ENCODE results near the gene PDIA3.
A peak's percentile ranks its signal among the peaks of the same experiment; 100 is the strongest.
"Not testable (repeated sequence)": the region's sequence is repeated elsewhere in the genome, so short reads cannot be mapped to it uniquely, and the experiment has no call there.

The PDIA3 gene

DNA sequence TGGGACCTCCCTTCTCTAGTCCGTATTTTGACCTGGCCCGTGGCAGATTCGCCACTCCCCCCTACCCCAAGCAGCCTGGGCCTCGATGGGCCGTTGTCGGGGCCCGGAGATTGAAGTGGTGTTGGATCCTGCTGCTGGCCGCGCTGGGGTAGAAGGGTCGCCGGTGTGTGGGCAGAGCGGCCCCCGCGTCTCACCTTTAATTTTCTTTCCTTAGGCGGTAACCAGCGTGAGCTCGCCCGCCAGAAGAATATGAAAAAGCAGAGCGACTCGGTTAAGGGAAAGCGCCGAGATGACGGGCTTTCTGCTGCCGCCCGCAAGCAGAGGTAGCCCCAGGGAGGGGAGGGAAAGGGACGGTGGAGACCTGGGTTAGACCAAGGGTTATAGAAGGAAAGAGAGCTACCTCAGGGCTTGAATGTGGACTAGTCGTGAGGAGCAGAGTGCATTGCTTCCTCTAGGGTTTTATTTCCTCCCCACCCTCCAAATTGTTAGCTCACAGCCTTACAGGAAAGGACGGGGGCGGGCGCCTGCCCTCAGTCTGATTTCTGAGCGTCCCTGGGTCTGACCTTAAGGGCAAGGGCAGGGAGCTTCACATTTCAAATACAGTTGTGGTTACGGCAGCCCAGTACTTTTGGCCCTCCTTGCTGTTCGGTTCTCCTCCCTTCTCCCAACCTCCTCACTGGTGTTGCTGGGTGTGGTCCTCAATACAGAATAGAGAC, 46.7 kb downstream of the PDIA3 start:
- H3K9me3 ChIP-seq, result no peaks in the 10 kb centered on the region

DNA sequence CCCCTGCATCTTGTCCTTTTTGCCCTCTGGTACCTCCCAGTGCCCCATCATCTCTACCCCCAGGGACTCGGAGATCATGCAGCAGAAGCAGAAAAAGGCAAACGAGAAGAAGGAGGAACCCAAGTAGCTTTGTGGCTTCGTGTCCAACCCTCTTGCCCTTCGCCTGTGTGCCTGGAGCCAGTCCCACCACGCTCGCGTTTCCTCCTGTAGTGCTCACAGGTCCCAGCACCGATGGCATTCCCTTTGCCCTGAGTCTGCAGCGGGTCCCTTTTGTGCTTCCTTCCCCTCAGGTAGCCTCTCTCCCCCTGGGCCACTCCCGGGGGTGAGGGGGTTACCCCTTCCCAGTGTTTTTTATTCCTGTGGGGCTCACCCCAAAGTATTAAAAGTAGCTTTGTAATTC, 47.4 kb downstream of the PDIA3 start:
- in situ Hi-C loops (cut with MboI; ENCODE audit: low sequenced_read_pairs), result no loop called here
- no peak for DNase-seq (ENCODE audit: low spot score in 2 of 2)
- H3K4me1 ChIP-seq, result peaks cover 12% of the 10 kb centered on the region
- H3K36me3 ChIP-seq (replicated peaks), result peaks cover 47% of the 10 kb centered on the region
- peak overlapping the region; percentile 98 for H3K4me3 ChIP-seq
- no peaks in the 10 kb centered on the region for H3K27me3 ChIP-seq (ENCODE audit: low read depth)
- H3K9me3 ChIP-seq, result no peaks in the 10 kb centered on the region

More for the DNA sequence above, 46.7 kb downstream of the PDIA3 start:
- H3K4me3 ChIP-seq, result peak overlapping the region; percentile 98
- H3K4me1 ChIP-seq, result peaks cover 18% of the 10 kb centered on the region
- in situ Hi-C loops (cut with MboI; ENCODE audit: low sequenced_read_pairs), result no loop called here
- H3K27me3 ChIP-seq (ENCODE audit: low read depth), result no peaks in the 10 kb centered on the region
- H3K36me3 ChIP-seq (replicated peaks), result peaks cover 45% of the 10 kb centered on the region
- no peak for DNase-seq (ENCODE audit: low spot score in 2 of 2)

DNA sequence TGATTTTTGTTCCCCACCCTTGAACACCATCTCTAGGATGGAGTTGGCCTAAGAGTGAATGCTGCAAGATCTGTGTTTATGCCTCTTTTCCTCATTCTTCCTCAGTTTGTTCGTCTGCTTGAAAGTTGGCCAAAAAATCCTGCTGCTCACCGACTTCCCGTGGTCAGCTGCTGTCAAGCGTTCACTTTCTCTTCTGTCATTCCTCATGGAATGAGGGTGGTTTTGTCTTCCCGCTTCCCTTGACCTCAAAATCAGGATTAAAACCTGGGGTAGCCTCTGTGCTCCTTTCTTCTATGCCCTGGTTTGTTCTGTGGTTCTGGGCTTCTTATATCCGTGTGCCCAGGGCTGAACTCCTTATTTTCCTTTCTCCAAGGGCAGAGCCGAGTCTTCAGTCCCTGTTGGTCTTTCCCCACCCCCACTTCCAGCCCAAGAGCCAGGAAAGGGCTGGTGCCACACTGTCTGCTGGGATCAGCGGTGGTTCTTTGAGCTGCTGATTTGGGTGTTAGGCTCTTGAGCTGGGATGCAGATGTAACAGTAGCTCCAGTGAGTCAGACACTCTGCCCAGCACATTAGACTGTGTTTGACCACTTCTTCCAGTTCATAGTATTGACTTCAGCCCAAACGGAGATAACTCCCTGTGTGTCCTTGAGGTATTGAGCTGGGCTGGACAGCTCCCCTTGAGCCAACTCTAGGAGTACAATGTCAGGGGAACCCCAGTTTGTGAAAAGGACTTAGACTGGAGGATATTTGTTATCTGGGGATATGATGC, 48.2 kb downstream of the PDIA3 start:
- H3K9me3 ChIP-seq, result no peaks in the 10 kb centered on the region
- peaks cover 10% of the 10 kb centered on the region for H3K4me1 ChIP-seq
- H3K27me3 ChIP-seq (ENCODE audit: low read depth), result no peaks in the 10 kb centered on the region
- in situ Hi-C loops (cut with MboI; ENCODE audit: low sequenced_read_pairs), result no loop called here
- DNase-seq (ENCODE audit: low spot score in 2 of 2), result no peak
- H3K36me3 ChIP-seq (replicated peaks), result peaks cover 55% of the 10 kb centered on the region
- H3K4me3 ChIP-seq, result no peak overlapping the region

DNA sequence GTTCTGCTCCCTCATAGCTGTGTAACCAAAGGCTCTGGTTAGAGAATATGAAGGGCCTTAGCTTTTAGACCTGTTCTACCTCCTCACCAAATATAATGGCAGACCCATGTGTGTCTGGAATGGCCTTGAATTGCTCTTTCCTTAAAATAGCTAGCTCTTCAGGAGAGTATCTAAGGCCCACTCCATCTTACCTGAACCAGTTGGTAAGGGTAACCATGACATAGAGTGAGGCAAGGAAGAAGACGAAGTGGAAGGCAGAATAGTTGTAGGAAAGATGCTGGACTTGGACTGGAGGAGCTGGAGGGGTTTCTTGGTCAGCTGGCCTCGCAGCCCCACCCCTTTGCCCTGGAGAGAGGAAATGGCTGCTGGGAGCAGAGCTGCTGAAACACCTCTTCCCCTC, 49.0 kb downstream of the PDIA3 start:
- no peaks in the 10 kb centered on the region for H3K27me3 ChIP-seq (ENCODE audit: low read depth)
- H3K4me3 ChIP-seq, result no peak overlapping the region
- in situ Hi-C loops (cut with MboI; ENCODE audit: low sequenced_read_pairs), result no loop called here
- no peak for DNase-seq (ENCODE audit: low spot score in 2 of 2)
- peaks cover 15% of the 10 kb centered on the region for H3K4me1 ChIP-seq
- no peaks in the 10 kb centered on the region for H3K9me3 ChIP-seq
- peaks cover 63% of the 10 kb centered on the region for H3K36me3 ChIP-seq (replicated peaks)

DNA sequence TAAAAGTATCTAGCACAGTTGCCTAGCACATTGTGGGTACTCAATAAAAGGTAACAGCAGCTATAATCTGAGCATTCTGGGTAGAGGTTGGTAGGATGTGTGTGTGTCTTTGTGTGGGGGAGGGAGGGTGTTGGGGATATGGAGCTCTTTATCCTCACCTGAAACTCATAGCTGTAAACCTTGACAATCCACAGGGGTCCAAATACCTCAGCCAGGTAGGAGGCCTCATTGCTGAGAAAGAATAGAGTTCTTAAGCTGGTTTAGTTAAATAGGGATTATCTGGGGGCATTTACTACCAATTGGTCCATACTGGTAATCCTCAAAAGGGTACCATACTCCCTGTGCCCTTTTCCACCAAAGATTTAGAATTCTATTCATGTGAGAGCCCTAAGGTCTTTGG, 49.8 kb downstream of the PDIA3 start:
- Histone ChIP-seq H3K4me3 (no peak overlapping the region), H3K4me1 (peaks cover 16% of the 10 kb centered on the region), H3K36me3 (replicated peaks) (peaks cover 66% of the 10 kb centered on the region), H3K9me3 (no peaks in the 10 kb centered on the region), H3K27me3 (ENCODE audit: low read depth) (no peaks in the 10 kb centered on the region)
- no peak for DNase-seq (ENCODE audit: low spot score in 2 of 2)
- in situ Hi-C loops (cut with MboI; ENCODE audit: low sequenced_read_pairs), result no loop called here

DNA sequence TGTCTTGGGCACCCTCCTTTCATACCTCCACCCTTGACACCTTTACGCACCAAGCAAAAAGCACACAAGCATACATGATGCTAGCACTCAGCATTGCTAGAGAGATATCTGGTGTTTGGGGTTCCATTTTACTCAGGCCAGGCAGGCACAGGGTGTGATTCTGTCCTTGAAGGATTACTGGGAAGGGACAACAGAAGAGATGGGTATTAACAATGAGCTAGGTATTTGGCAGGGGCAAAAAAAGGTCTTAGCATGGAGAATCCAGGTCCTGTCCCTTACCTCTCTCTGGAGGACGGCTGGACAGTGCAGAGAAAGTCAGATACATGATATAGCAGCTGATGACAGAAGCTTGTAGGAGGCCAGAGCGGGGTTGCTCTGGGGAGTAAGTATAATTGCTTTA, 50.3 kb downstream of the PDIA3 start:
- H3K36me3 ChIP-seq (replicated peaks), result peaks cover 68% of the 10 kb centered on the region

DNA sequence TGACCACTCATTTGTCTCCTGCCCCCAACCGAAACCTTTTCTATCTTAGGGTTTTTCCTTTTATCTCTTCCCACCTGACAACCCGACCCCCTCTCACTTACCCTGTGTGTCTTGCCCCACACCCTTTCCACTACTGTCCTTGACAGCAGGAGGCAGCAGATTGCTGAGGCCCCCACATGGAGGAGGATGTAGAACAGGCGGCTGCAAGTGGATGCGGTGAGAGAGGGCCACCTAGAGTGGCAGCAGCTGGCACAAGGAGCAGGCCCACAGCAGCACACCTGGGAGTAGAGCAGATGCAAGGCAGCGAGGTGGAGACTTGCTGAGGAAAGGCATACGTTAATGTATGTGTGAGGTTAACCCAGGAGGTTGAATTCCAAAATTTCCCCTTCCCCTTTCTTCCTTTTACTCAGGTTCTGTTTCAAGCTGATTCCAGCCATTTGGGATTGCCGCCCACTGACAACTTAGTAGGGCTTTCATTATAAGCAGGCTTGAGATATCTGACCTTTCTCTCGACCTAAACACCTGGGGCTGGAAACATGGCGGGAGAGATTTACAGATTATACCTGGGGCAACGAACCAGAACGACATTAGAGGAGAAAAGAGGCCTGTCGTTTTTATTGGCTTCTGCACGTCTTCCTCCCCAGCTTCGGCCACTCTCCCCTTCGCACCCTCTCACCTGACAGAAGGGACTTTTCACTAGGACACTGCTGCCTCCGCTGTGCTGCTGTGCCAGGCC, 53.1 kb downstream of the PDIA3 start:
- Histone ChIP-seq H3K36me3 (replicated peaks) (peaks cover 61% of the 10 kb centered on the region), H3K4me3 (no peak overlapping the region), H3K4me1 (peaks cover 6% of the 10 kb centered on the region), H3K27me3 (ENCODE audit: low read depth) (no peaks in the 10 kb centered on the region), H3K9me3 (no peaks in the 10 kb centered on the region)
- in situ Hi-C loops (cut with MboI; ENCODE audit: low sequenced_read_pairs), result no loop called here
- no peak for DNase-seq (ENCODE audit: low spot score in 2 of 2)

More for the DNA sequence above, 50.3 kb downstream of the PDIA3 start:
- no peaks in the 10 kb centered on the region for H3K27me3 ChIP-seq (ENCODE audit: low read depth)
- DNase-seq (ENCODE audit: low spot score in 2 of 2), result no peak
- H3K4me3 ChIP-seq, result no peak overlapping the region
- no peaks in the 10 kb centered on the region for H3K9me3 ChIP-seq
- peaks cover 13% of the 10 kb centered on the region for H3K4me1 ChIP-seq
- in situ Hi-C loops (cut with MboI; ENCODE audit: low sequenced_read_pairs), result no loop called here

DNA sequence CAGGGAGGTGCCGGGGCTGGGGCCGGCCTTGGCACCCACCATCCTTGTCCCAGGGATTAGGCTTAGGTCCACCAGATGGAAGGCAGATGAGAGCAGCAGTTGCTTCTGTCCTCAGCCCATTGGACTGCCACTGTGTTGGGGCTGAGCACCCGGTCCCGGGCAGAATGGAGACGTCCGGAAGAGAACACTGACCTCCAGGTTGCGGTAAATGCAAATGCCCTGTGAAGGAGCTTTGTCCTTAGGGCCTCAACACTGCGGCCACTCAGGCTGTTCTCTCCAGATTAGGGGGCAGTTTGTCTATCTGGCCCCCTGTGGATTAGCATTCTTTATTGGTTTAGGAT, 53.7 kb downstream of the PDIA3 start, which contains the start of gene SERINC4:
SERINC4 (minus strand) TSS at position 276 of the 341 bp plus-strand sequence; CDS start at position 42, 234 bp downstream.
- no peaks in the 10 kb centered on the region for H3K9me3 ChIP-seq
- peak within 1 kb of the TSS; percentile 75 for H3K4me3 ChIP-seq
- DNase-seq (ENCODE audit: low spot score in 2 of 2), result no peak
- H3K4me1 ChIP-seq, result peaks cover 6% of the 10 kb centered on the region
- in situ Hi-C loops (cut with MboI; ENCODE audit: low sequenced_read_pairs), result no loop called here
- no peaks in the 10 kb centered on the region for H3K27me3 ChIP-seq (ENCODE audit: low read depth)
- H3K36me3 ChIP-seq (replicated peaks), result peaks cover 61% of the 10 kb centered on the region

DNA sequence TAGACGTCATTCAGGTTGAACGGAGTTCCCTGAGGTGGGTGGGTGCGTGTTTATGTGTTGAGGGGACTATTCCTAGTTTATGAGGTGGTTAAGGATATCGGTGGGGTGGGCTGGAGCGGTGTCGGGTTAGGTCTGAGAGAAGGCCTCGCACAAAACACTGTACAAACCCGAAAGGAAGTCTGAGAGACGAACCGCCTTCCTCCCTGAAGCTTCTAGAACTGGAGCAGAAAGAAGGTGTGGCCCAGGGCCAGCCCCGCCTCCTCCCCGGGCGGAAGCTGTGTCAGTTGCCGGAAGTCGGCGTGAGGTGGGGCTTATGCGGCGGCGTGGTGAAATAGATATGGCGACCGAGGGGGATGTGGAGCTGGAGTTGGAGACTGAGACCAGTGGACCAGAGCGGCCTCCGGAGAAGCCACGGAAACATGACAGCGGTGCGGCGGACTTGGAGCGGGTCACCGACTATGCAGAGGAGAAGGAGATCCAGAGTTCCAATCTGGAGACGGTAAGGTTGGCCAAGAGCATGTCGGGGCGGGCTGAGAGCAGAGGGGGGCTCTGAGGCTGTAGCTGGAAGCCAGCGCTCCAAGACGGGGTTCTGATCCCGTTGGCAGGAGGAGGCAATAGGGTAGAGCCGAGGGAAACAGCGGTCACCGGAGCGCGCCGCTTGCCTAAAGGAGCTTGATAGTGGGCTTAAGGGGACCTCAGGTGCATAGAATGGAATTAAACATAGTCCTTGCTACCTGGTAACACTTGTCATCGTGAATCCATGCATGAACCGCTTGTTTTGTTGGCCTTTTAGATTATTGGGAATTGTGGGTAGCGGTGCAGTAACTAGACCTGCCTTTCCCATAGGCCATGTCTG, 54.3 kb downstream of the PDIA3 start, which contains the start of gene HYPK:
HYPK (plus strand) TSS at position 314 of the 856 bp plus-strand sequence; CDS start at position 338, 24 bp downstream.
- in situ Hi-C loops (cut with MboI; ENCODE audit: low sequenced_read_pairs), result no loop called here
- H3K9me3 ChIP-seq, result no peaks in the 10 kb centered on the region
- H3K27me3 ChIP-seq (ENCODE audit: low read depth), result no peaks in the 10 kb centered on the region
- H3K4me1 ChIP-seq, result peaks cover 6% of the 10 kb centered on the region
- H3K4me3 ChIP-seq, result peak within 1 kb of the TSS; percentile 75
- peaks cover 61% of the 10 kb centered on the region for H3K36me3 ChIP-seq (replicated peaks)
- DNase-seq (ENCODE audit: low spot score in 2 of 2), result peak; percentile 72 to 94

DNA sequence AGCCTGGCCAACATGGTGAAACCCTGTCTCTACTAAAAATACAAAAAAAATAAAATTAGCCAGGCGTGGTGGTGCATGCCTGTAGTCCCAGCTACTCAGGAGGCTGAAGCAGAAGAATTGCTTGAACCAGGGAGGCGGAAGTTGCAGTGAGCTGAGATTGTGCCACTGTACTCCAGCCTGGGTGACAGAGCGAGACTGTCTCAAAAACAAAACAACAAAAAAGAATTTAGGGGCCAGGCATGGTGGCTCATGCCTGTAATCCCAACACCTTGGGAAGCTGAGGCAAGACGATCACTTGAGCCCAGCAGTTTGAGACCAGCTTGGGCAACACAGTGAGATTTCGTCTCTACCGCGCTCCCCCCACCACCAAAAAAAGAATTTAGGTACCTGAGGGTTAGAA, 56.4 kb downstream of the PDIA3 start:
- H3K4me1 ChIP-seq; DNase-seq (ENCODE audit: low spot score in 2 of 2); H3K27me3 ChIP-seq (ENCODE audit: low read depth); H3K4me3 ChIP-seq; in situ Hi-C loops (cut with MboI; ENCODE audit: low sequenced_read_pairs); H3K9me3 ChIP-seq: not testable (repeated sequence)
- peaks cover 64% of the 10 kb centered on the region for H3K36me3 ChIP-seq (replicated peaks)

DNA sequence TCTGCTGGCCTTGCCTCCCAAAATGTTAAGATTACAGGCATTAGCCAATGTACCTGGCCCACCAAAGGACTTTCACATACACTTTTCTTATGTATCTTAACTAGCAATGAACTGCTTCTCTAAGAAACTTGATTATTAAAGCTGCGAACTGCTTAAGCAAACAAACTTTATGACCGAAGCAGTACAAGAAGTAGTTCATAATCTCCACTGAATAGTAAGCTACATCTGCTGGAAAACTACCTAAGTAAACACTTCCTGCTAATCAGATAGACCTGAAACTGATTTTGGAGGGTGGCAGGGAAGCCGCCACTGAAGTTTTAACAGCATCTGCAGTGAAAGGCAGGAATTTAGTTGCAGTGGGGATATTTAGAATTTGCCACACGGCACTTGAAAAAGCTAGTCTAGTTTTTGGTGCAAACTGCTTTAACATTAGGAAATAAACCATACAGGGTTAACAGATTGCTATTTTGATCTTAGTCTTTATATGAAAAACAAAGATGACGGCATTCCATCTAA, 62.3 kb downstream of the PDIA3 start:
- Histone ChIP-seq H3K4me3 (no peak overlapping the region), H3K36me3 (replicated peaks) (peaks cover 83% of the 10 kb centered on the region), H3K9me3 (no peaks in the 10 kb centered on the region), H3K27me3 (ENCODE audit: low read depth) (no peaks in the 10 kb centered on the region), H3K4me1 (no peaks in the 10 kb centered on the region)
- in situ Hi-C loops (cut with MboI; ENCODE audit: low sequenced_read_pairs), result no loop called here
- no peak for DNase-seq (ENCODE audit: low spot score in 2 of 2)

DNA sequence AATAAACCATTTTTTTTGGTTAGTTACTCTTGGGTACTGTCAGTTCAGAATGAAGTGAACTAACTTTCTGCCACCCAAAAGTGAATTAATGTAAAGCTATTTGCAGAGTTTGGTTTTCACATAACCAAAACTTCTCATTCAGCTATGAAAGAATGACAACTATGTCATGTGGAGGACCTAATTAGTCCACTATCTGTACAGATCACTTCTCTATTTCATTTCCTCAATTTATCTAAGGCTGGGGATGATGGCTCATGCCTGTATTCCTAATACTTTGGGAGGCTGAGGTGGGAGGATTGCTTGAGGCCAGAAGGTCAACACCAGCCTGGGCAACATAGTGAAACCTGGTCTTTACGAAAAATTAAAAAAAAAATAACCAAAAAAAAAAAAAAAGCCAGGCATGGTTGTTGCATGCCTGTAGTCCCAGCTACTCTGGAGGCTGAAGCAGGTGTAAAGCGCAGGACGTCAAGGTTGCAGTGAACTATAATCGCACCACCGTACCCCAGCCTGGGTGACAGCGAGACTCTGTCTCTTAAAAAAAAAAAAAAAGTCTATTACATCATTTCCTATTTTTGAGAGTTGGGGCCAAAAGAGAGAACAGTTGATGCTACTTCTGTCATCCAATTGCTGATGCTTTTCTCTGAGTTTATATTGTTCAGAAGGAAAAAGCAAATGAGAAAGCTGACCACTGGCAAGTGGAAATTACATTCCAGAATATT, 62.9 kb downstream of the PDIA3 start:
- in situ Hi-C loops (cut with MboI; ENCODE audit: low sequenced_read_pairs), result no loop called here
- no peaks in the 10 kb centered on the region for H3K4me1 ChIP-seq
- no peak overlapping the region for H3K4me3 ChIP-seq
- no peaks in the 10 kb centered on the region for H3K27me3 ChIP-seq (ENCODE audit: low read depth)
- no peak for DNase-seq (ENCODE audit: low spot score in 2 of 2)
- no peaks in the 10 kb centered on the region for H3K9me3 ChIP-seq
- H3K36me3 ChIP-seq (replicated peaks), result peaks cover 88% of the 10 kb centered on the region
